H9 (cell line): Measurements from ENCODE around the gene SYTL5. TPM values are rescaled to one million over a fixed set of nuclear protein-coding genes. Genes with fewer than 3 reads are reported as not detected.

Experiments
- DNase-seq: peaks from one replicate; pipeline ENCODE4 v3.0.0-alpha.2; 2017
- H2AFZ ChIP-seq: one replicate; pipeline ENCODE4 v1.6.1; 2013; ENCODE audit warnings: mild to moderate bottlenecking, low read length, control low read depth, moderate library complexity
- H2AK5ac ChIP-seq: 2 replicates; pipeline ENCODE4 v1.6.1; 2013; ENCODE audit warnings: low read length, control low read depth, mixed read lengths; ENCODE audit not compliant: insufficient read length
- H2BK120ac ChIP-seq: one replicate; pipeline ENCODE4 v1.6.1; 2013; ENCODE audit warnings: low read depth, mild to moderate bottlenecking, low read length, control low read depth, inconsistent platforms; ENCODE audit not compliant: poor library complexity, severe bottlenecking
- H2BK12ac ChIP-seq: 2 replicates; pipeline ENCODE4 v1.6.1; 2013; ENCODE audit warnings: low read length, control low read depth, mixed read lengths, low read depth; ENCODE audit not compliant: insufficient read length
- H2BK15ac ChIP-seq: 2 replicates; pipeline ENCODE4 v1.6.1; 2013; ENCODE audit warnings: low read depth, low read length, control low read depth
- H2BK20ac ChIP-seq: one replicate; pipeline ENCODE4 v1.6.1; 2013; ENCODE audit warnings: low read depth, mild to moderate bottlenecking, low read length, control low read depth, inconsistent platforms; ENCODE audit not compliant: poor library complexity, severe bottlenecking
- H2BK5ac ChIP-seq: 2 replicates; pipeline ENCODE4 v1.6.1; 2013; ENCODE audit warnings: low read length, control low read depth, mixed read lengths; ENCODE audit not compliant: insufficient read length
- H3K14ac ChIP-seq: 2 replicates; pipeline ENCODE4 v1.6.1; 2013; ENCODE audit warnings: low read length, control low read depth; ENCODE audit not compliant: insufficient read depth
- H3K18ac ChIP-seq: 2 replicates; pipeline ENCODE4 v1.6.1; 2013; ENCODE audit warnings: low read depth, mild to moderate bottlenecking, mixed read lengths, low read length, control low read depth; ENCODE audit not compliant: insufficient read length
- H3K23ac ChIP-seq: 2 replicates; pipeline ENCODE4 v1.6.1; 2013; ENCODE audit warnings: low read length, control low read depth, mixed read lengths, low read depth; ENCODE audit not compliant: insufficient read length
- H3K23me2 ChIP-seq: 2 replicates; pipeline ENCODE4 v1.6.1; 2013; ENCODE audit warnings: low read depth, mild to moderate bottlenecking, mixed read lengths, low read length, control low read depth; ENCODE audit not compliant: insufficient read length, poor library complexity, severe bottlenecking
- H3K27ac ChIP-seq: 2 replicates; pipeline ENCODE4 v1.5.1; 2013; ENCODE audit warnings: low read length, control low read depth, mixed read lengths, low read depth; ENCODE audit not compliant: insufficient read length
- H3K27me3 ChIP-seq: 2 replicates; pipeline ENCODE4 v1.6.1; 2013; ENCODE audit warnings: low read length, control low read depth, inconsistent platforms; ENCODE audit not compliant: insufficient read depth
- H3K4ac ChIP-seq: 2 replicates; pipeline ENCODE4 v1.6.1; 2013; ENCODE audit warnings: low read depth, mild to moderate bottlenecking, control low read depth, inconsistent platforms, low read length, moderate library complexity
- H3K4me1 ChIP-seq: 2 replicates; pipeline ENCODE4 v1.6.1; 2013; ENCODE audit warnings: low read length, control low read depth, inconsistent platforms; ENCODE audit not compliant: insufficient read depth
- H3K4me2 ChIP-seq: 2 replicates; pipeline ENCODE4 v1.6.1; 2013; ENCODE audit warnings: low read length, control low read depth, mixed read lengths; ENCODE audit not compliant: insufficient read length, insufficient read depth
- H3K56ac ChIP-seq: 2 replicates; pipeline ENCODE4 v1.6.1; 2013; ENCODE audit warnings: low read depth, mild to moderate bottlenecking, mixed read lengths, low read length, control low read depth; ENCODE audit not compliant: insufficient read length
- H3K79me1 ChIP-seq: 2 replicates; pipeline ENCODE4 v1.6.1; 2013; ENCODE audit warnings: low read depth, mild to moderate bottlenecking, moderate library complexity, low read length, control low read depth, inconsistent platforms; ENCODE audit not compliant: insufficient read depth, poor library complexity, severe bottlenecking
- H3K79me2 ChIP-seq: 2 replicates; pipeline ENCODE4 v1.6.1; 2013; ENCODE audit warnings: low read length, control low read depth, inconsistent platforms; ENCODE audit not compliant: insufficient read depth
- H3K9ac ChIP-seq: 2 replicates; pipeline ENCODE4 v1.6.1; 2013; ENCODE audit warnings: low read length, control low read depth, mixed read lengths; ENCODE audit not compliant: insufficient read length; ENCODE audit errors: extremely low read depth
- H3K9me3 ChIP-seq: one replicate; pipeline ENCODE4 v1.6.1; 2013; ENCODE audit warnings: low read depth, low read length, inconsistent platforms; ENCODE audit not compliant: control insufficient read depth
- H3T11ph ChIP-seq: one replicate; pipeline ENCODE4 v1.6.1; 2013; ENCODE audit warnings: mild to moderate bottlenecking, low read length, control low read depth, inconsistent platforms
- H4K20me1 ChIP-seq: one replicate; pipeline ENCODE4 v1.6.1; 2013; ENCODE audit not compliant: control insufficient read depth, insufficient read length, insufficient read depth
- H4K5ac ChIP-seq: 2 replicates; pipeline ENCODE4 v1.6.1; 2013; ENCODE audit warnings: low read depth, mild to moderate bottlenecking, mixed read lengths, low read length, control low read depth; ENCODE audit not compliant: insufficient read length
- H4K8ac ChIP-seq: replicated peaks from 2 replicates; pipeline ENCODE4 v1.6.1; 2013; ENCODE audit warnings: low read length, control low read depth, mixed read lengths, low read depth; ENCODE audit not compliant: insufficient read length
- H4K91ac ChIP-seq: 2 replicates; pipeline ENCODE4 v1.6.1; 2013; ENCODE audit warnings: low read depth, mild to moderate bottlenecking, moderate library complexity, mixed read lengths, low read length, control low read depth; ENCODE audit not compliant: insufficient read length
- H3K27ac Mint-ChIP-seq, 3 experiments: 2 replicates in 2 of 3; 3 replicates in 1 of 3; pipeline ENCODE4 v1.8.0; 2020 to 2021; ENCODE audit warnings: mixed read lengths in 3 of 3, mild to moderate bottlenecking in 1 of 3, moderate library complexity in 1 of 3
- H3K27me3 Mint-ChIP-seq: 2 replicates; pipeline ENCODE4 v1.8.0; 2021; ENCODE audit warnings: low read depth, mild to moderate bottlenecking, moderate library complexity, mixed read lengths
- H3K36me3 Mint-ChIP-seq, 3 experiments: 2 replicates in 2 of 3; 3 replicates in 1 of 3; pipeline ENCODE4 v1.8.0; 2020 to 2021; ENCODE audit warnings: low read depth in 3 of 3, mixed read lengths in 3 of 3; ENCODE audit not compliant: insufficient read depth in 1 of 3
- H3K4me1 Mint-ChIP-seq, 2 experiments: 2 replicates each; pipeline ENCODE4 v1.8.0; 2020; ENCODE audit warnings: mixed read lengths in 2 of 2
- H3K4me3 Mint-ChIP-seq, 2 experiments: 2 replicates in 1 of 2; 3 replicates in 1 of 2; pipeline ENCODE4 v1.8.0; 2020 to 2021; ENCODE audit warnings: mild to moderate bottlenecking in 2 of 2, mixed read lengths in 2 of 2, moderate library complexity in 1 of 2
- H3K9me3 Mint-ChIP-seq, 2 experiments: 2 replicates in 1 of 2; 3 replicates in 1 of 2; pipeline ENCODE4 v1.8.0; 2020; ENCODE audit warnings: mild to moderate bottlenecking in 2 of 2, mixed read lengths in 2 of 2, moderate library complexity in 1 of 2
- CTCF ChIP-seq: fragments of 200-600 bp; sonication (generic); conservative IDR thresholded peaks from 3 replicates; pipeline ENCODE4 v1.8.0; 2021; ENCODE audit warnings: antibody characterized with exemption, mild to moderate bottlenecking
- WGBS: extraction: QIAGEN DNeasy Blood & Tissue Kit; methylation state at CpG from one replicate; pipeline ENCODE4 v1.1.7; 2013; ENCODE audit warnings: missing lambda C conversion rate, low lambda C conversion rate, mixed read lengths; ENCODE audit not compliant: insufficient read length; ENCODE audit errors: extremely low coverage; 5-methylcytosine and 5-hydroxymethylcytosine counted together
- long read RNA-seq: library from polyadenylated mRNA; unstranded; transcript quantifications from one replicate; pipeline ENCODE4 v2.0.0, GENCODE V29; 2020
- total RNA-seq: library from RNA; stranded (reverse); gene quantifications from 2 replicates; pipeline ENCODE4 v1.2.1, GENCODE V29; 2021

SYTL5 gene
- total RNA-seq, result 0.15 TPM in 2 replicates
- long read RNA-seq, partial matches to known transcripts, result 0 of 1 reads
- long read RNA-seq, other reads (novel, unspliced or antisense), result 1 of 1 reads

- no peak within 1 kb of the TSS for H2BK20ac ChIP-seq
- H4K20me1 ChIP-seq, result no peaks in the 10 kb centered on the region
- H3K4me3 Mint-ChIP-seq, result no peak within 1 kb of the TSS
- no peak for DNase-seq
- no CpG with 5 or more reads among the region's 1 CpG for WGBS
- H3K4ac ChIP-seq, result no peak within 1 kb of the TSS
- H4K5ac ChIP-seq, result no peak within 1 kb of the TSS
- no peak within 1 kb of the TSS for H3K27ac ChIP-seq
- H2AFZ ChIP-seq, result no peak within 1 kb of the TSS
- H3T11ph ChIP-seq, result no peak within 1 kb of the TSS
- no peaks in the 10 kb centered on the region for H3K9me3 ChIP-seq
- no peak within 1 kb of the TSS for H2BK15ac ChIP-seq
- H3K79me2 ChIP-seq, result no peaks in the 10 kb centered on the region
- H4K8ac ChIP-seq, result no peak within 1 kb of the TSS
- no peaks in the 10 kb centered on the region for H3K23me2 ChIP-seq
- H3K79me1 ChIP-seq, result no peaks in the 10 kb centered on the region
- no peak within 1 kb of the TSS for H3K14ac ChIP-seq
- H3K4me1 Mint-ChIP-seq, result no peaks in the 10 kb centered on the region
- H4K91ac ChIP-seq, result no peak within 1 kb of the TSS
- no peak for TF ChIP-seq CTCF
- no peaks in the 10 kb centered on the region for H3K4me1 ChIP-seq
- H3K9me3 Mint-ChIP-seq, result peaks cover 49 to 54% of the 10 kb centered on the region in 2 experiments
- no peak within 1 kb of the TSS for H2BK120ac ChIP-seq
- no peaks in the 10 kb centered on the region; a peak in 1 of 7 replicates for H3K36me3 Mint-ChIP-seq
- no peak within 1 kb of the TSS for H3K18ac ChIP-seq
- H3K9ac ChIP-seq, result no peak within 1 kb of the TSS
- H3K27ac Mint-ChIP-seq, result no peak within 1 kb of the TSS
- H3K4me2 ChIP-seq, result no peak within 1 kb of the TSS
- no peaks in the 10 kb centered on the region; the same call in 1 of the 2 replicates for H3K27me3 Mint-ChIP-seq
- H2BK5ac ChIP-seq, result no peak within 1 kb of the TSS
- H2BK12ac ChIP-seq, result no peak within 1 kb of the TSS
- H3K27me3 ChIP-seq, result no peaks in the 10 kb centered on the region
- no peak within 1 kb of the TSS for H3K56ac ChIP-seq
- no peak within 1 kb of the TSS for H3K23ac ChIP-seq
- H2AK5ac ChIP-seq, result no peak within 1 kb of the TSS
Measured at GRCh38 chrX:38006291-38006690, at the start of gene SYTL5. Gene SYTL5 (plus strand): TSS chrX:38006553. CDS start chrX:38033890, 27,337 bp downstream.
